HG03025 (cell line): Measurements from ENCODE around the gene TNNI3.
"Not testable (repeated sequence)": the region's sequence is repeated elsewhere in the genome, so short reads cannot be mapped to it uniquely, and the experiment has no call there.

Experiments
- ATAC-seq: cut with Tn5 transposase; IDR thresholded peaks from one replicate; pipeline ENCODE4 v1.9.1; 2021; ENCODE audit warnings: mild to moderate bottlenecking, moderate library complexity; ENCODE audit not compliant: unreplicated experiment, low FRiP score

Gene TNNI3

GRCh38 chr19:55173714-55174409 lies 16.3 kb upstream of the TNNI3 start:
- no peak for ATAC-seq

- ATAC-seq, result no peak
These were observed 15.7 kb upstream of the TNNI3 start for GRCh38 chr19:55173186-55173713.

GRCh38 chr19:55172741-55173140 lies 15.2 kb upstream of the TNNI3 start:
- no peak for ATAC-seq

GRCh38 chr19:55172318-55172717 lies 14.8 kb upstream of the TNNI3 start:
- not testable (repeated sequence) for ATAC-seq

GRCh38 chr19:55171440-55171839 lies 13.9 kb upstream of the TNNI3 start:
- ATAC-seq, result no peak

GRCh38 chr19:55169136-55169535 lies 11.6 kb upstream of the TNNI3 start:
- ATAC-seq, result no peak

- no peak for ATAC-seq
These were observed 9.2 kb upstream of the TNNI3 start, which contains the start of gene DNAAF3 for GRCh38 chr19:55166530-55167268. Gene DNAAF3 (minus strand): TSS chr19:55166613. CDS start chr19:55166413, 200 bp downstream.

GRCh38 chr19:55165952-55166529 lies 8.5 kb upstream of the TNNI3 start:
- ATAC-seq, result no peak

GRCh38 chr19:55161571-55162322 lies 4.2 kb upstream of the TNNI3 start:
- ATAC-seq, result no peak

GRCh38 chr19:55160986-55161365 lies 3.4 kb upstream of the TNNI3 start:
- no peak for ATAC-seq

GRCh38 chr19:55160128-55160985 lies 2.8 kb upstream of the TNNI3 start:
- ATAC-seq, result no peak

GRCh38 chr19:55158848-55159749 lies 1.6 kb upstream of the TNNI3 start:
- ATAC-seq, result no peak

- ATAC-seq, result no peak
These were observed 891 bp upstream of the TNNI3 start for GRCh38 chr19:55158423-55158822.

- ATAC-seq, result no peak
These were observed 1.1 kb downstream of the TNNI3 start for GRCh38 chr19:55156202-55157063.

GRCh38 chr19:55155784-55156183 lies 1.7 kb downstream of the TNNI3 start:
- not testable (repeated sequence) for ATAC-seq

GRCh38 chr19:55153652-55154264 lies 3.8 kb downstream of the TNNI3 start:
- ATAC-seq, result no peak

GRCh38 chr19:55152017-55152416 lies 5.5 kb downstream of the TNNI3 start:
- no peak for ATAC-seq
